ENCODE data around the gene FARP2.

DNA sequence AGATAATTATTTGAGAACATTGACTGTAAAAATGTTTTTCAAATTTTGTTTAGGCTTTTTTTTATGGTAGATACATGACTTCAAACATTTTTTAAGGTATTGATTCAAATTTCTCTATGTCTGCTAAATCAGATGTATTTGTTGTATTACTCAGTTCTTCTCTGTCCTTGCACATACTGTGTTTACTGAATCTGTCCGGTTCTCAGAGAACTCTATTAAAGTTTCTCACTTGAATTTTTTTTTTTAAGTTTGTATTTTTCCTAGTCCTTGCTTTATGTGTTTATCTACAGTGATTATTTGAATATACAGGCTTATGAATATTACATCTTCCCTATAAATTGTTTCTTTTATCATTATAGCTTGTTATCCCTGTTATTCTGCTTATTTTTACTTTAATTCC, 35.1 kb upstream of the FARP2 start:
- TF ChIP-seq CTCF (IDR thresholded peaks at IDR 0.05) (no peak), POLR2AphosphoS5 (IDR thresholded peaks at IDR 0.05) (no peak)
